GM21619 (cell line): Measurements from ENCODE around the gene PTPN4.

Source experiments
- ATAC-seq: cut with Tn5 transposase; IDR thresholded peaks from one replicate; pipeline ENCODE4 v1.9.1; 2021; ENCODE audit not compliant: unreplicated experiment

Gene PTPN4

GRCh38 chr2:119731983-119732382 lies 27.7 kb upstream of the PTPN4 start:
- no peak for ATAC-seq

- ATAC-seq, result no peak
Observed at GRCh38 chr2:119732601-119733164, 27.0 kb upstream of the PTPN4 start.

- no peak for ATAC-seq
Observed at GRCh38 chr2:119734047-119734446, 25.7 kb upstream of the PTPN4 start.

GRCh38 chr2:119735565-119735964 lies 24.2 kb upstream of the PTPN4 start:
- ATAC-seq, result no peak

- no peak for ATAC-seq
Observed at GRCh38 chr2:119736021-119736420, 23.7 kb upstream of the PTPN4 start.

- ATAC-seq, result no peak
Observed at GRCh38 chr2:119739580-119740255, 20.0 kb upstream of the PTPN4 start.

- ATAC-seq, result no peak
Observed at GRCh38 chr2:119741001-119741400, 18.7 kb upstream of the PTPN4 start.

- no peak for ATAC-seq
Observed at GRCh38 chr2:119741868-119742267, 17.9 kb upstream of the PTPN4 start.

- no peak for ATAC-seq
Observed at GRCh38 chr2:119744335-119744939, 15.3 kb upstream of the PTPN4 start.

GRCh38 chr2:119745566-119745965 lies 14.2 kb upstream of the PTPN4 start:
- no peak for ATAC-seq

GRCh38 chr2:119746836-119747686 lies 12.7 kb upstream of the PTPN4 start:
- no peak for ATAC-seq

- ATAC-seq, result no peak
Observed at GRCh38 chr2:119748135-119748534, 11.6 kb upstream of the PTPN4 start.

GRCh38 chr2:119749477-119750012 lies 10.2 kb upstream of the PTPN4 start:
- no peak for ATAC-seq

GRCh38 chr2:119751706-119752105 lies 8.0 kb upstream of the PTPN4 start:
- ATAC-seq, result no peak

- no peak for ATAC-seq
Observed at GRCh38 chr2:119753041-119753929, 6.4 kb upstream of the PTPN4 start.

- ATAC-seq, result no peak
Observed at GRCh38 chr2:119753930-119754321, 5.8 kb upstream of the PTPN4 start.

- no peak for ATAC-seq
Observed at GRCh38 chr2:119755906-119756305, 3.8 kb upstream of the PTPN4 start.

GRCh38 chr2:119756837-119757236 lies 2.9 kb upstream of the PTPN4 start:
- ATAC-seq, result no peak

- no peak for ATAC-seq
Observed at GRCh38 chr2:119758881-119759450, 756 bp upstream of the PTPN4 start.
